Keratinocyte (primary cell): ENCODE measurements around the gene SLC35D2. TPM values are rescaled to one million over a fixed set of nuclear protein-coding genes. Genes with fewer than 3 reads are reported as not detected.
"Not testable (repeated sequence)": the region's sequence is repeated elsewhere in the genome, so short reads cannot be mapped to it uniquely, and the experiment has no call there.

ENCODE experiments used
- DNase-seq: peaks from one replicate; pipeline ENCODE4 v3.0.0-alpha.2; 2011; ENCODE audit warnings: low read depth, missing footprints, low spot score
- FAIRE-seq: peaks from 2 replicates; lab custom pipeline; 2011; peaks lifted over from hg19 to GRCh38; lab: Jason Lieb, UNC
- H2AFZ ChIP-seq: 2 replicates; pipeline ENCODE4 v1.6.0; 2012; ENCODE audit warnings: low read length, control low read depth, inconsistent platforms; ENCODE audit not compliant: control insufficient read depth
- H3K27ac ChIP-seq: 2 replicates; pipeline ENCODE4 v1.5.1; 2011; ENCODE audit warnings: low read length; ENCODE audit not compliant: control insufficient read depth, insufficient read depth
- H3K27me3 ChIP-seq: 3 replicates; pipeline ENCODE4 v1.6.0; 2011; ENCODE audit warnings: low read length; ENCODE audit not compliant: control insufficient read depth, insufficient read depth; ENCODE audit errors: extremely low read depth
- H3K36me3 ChIP-seq, 2 experiments: 2 replicates in 1 of 2; 3 replicates in 1 of 2; pipeline ENCODE4 v1.5.1; 2011; ENCODE audit warnings: low read length in 2 of 2, mild to moderate bottlenecking in 1 of 2; ENCODE audit not compliant: control insufficient read depth in 2 of 2, insufficient read depth in 2 of 2; ENCODE audit errors: extremely low read depth in 1 of 2
- H3K4me1 ChIP-seq: 3 replicates; pipeline ENCODE4 v1.5.1; 2011; ENCODE audit warnings: low read length; ENCODE audit not compliant: control insufficient read depth, insufficient read depth; ENCODE audit errors: extremely low read depth
- H3K4me2 ChIP-seq: 3 replicates; pipeline ENCODE4 v1.6.0; 2011; ENCODE audit warnings: low read depth, low read length; ENCODE audit not compliant: control insufficient read depth, insufficient read depth; ENCODE audit errors: extremely low read depth
- H3K4me3 ChIP-seq, 3 experiments: fragments of 200-600 bp in 1 of 3; sonication (generic) in 1 of 3; 2 replicates in 2 of 3; 3 replicates in 1 of 3; pipeline ENCODE4 v1.5.1; 2011 to 2016; ENCODE audit warnings: low read length in 3 of 3, mild to moderate bottlenecking in 3 of 3, control low read depth in 2 of 3, inconsistent platforms in 1 of 3, low read depth in 1 of 3, mixed read lengths in 1 of 3, mixed run types in 1 of 3, moderate library complexity in 1 of 3; ENCODE audit not compliant: control insufficient read depth in 2 of 3, insufficient read depth in 2 of 3; ENCODE audit errors: extremely low read depth in 1 of 3
- H3K79me2 ChIP-seq: 2 replicates; pipeline ENCODE4 v1.6.0; 2012; ENCODE audit warnings: low read length; ENCODE audit not compliant: control insufficient read depth, insufficient read depth
- H3K9ac ChIP-seq: 3 replicates; pipeline ENCODE4 v1.6.0; 2011; ENCODE audit warnings: low read length; ENCODE audit not compliant: control insufficient read depth, insufficient read depth; ENCODE audit errors: extremely low read depth
- H3K9me1 ChIP-seq: 3 replicates; pipeline ENCODE4 v1.6.0; 2011; ENCODE audit warnings: low read length; ENCODE audit not compliant: control insufficient read depth, insufficient read depth; ENCODE audit errors: extremely low read depth
- H3K9me3 ChIP-seq: 2 replicates; pipeline ENCODE4 v1.5.1; 2012; ENCODE audit warnings: low read depth, low read length; ENCODE audit not compliant: control insufficient read depth
- H4K20me1 ChIP-seq: 3 replicates; pipeline ENCODE4 v1.6.0; 2011; ENCODE audit warnings: low read length; ENCODE audit not compliant: control insufficient read depth, insufficient read depth; ENCODE audit errors: extremely low read depth
- EZH2 ChIP-seq: IDR thresholded peaks from one replicate; pipeline ENCODE4 v1.6.1; 2012; ENCODE audit warnings: inconsistent platforms, mild to moderate bottlenecking, low read length, moderate library complexity
- dilution Hi-C: fragments of 300-500 bp; cut with MboI; formaldehyde crosslinking; loops from one replicate; pipeline ENCODE4 v1.7.0; 2020; ENCODE audit warnings: low sequenced_read_pairs; ENCODE audit not compliant: extremely low pct_ligation_motif_present
- polyA plus RNA-seq, 5 experiments: library from polyadenylated mRNA; depleted of rRNA in 3 of 5; stranded (reverse) in 3 of 5; stranded (forward) in 1 of 5; unstranded in 1 of 5; fragments of >200 nt; gene quantifications; 1 replicate in 1 of 5; 2 replicates in 3 of 5; 3 replicates in 1 of 5; pipeline versions ENCODE4 v1.2.1 to v1.2.3, GENCODE V29; 2011 to 2012; ENCODE audit warnings: missing spikeins in 2 of 5, low read depth in 1 of 5, low replicate concordance in 1 of 5
- TF ChIP-seq, protein P1 (sequence below), 3 experiments: IDR thresholded peaks in 1 of 3; conservative IDR thresholded peaks in 1 of 3; optimal IDR thresholded peaks in 1 of 3; 2 replicates in 2 of 3; 3 replicates in 1 of 3; pipeline versions ENCODE3 to v1.5.1; 2011; ENCODE audit warnings: low read length in 3 of 3, mild to moderate bottlenecking in 3 of 3, moderate library complexity in 2 of 3, control low read depth in 1 of 3, inconsistent platforms in 1 of 3; ENCODE audit not compliant: insufficient read depth in 2 of 3; ENCODE audit errors: extremely low read depth in 1 of 3

SLC35D2 gene
- polyA plus RNA-seq, 1 donor (not counting 4 experiments of a cell fraction or from before 2014, with no cell fraction given), result 20.4 TPM

DNA sequence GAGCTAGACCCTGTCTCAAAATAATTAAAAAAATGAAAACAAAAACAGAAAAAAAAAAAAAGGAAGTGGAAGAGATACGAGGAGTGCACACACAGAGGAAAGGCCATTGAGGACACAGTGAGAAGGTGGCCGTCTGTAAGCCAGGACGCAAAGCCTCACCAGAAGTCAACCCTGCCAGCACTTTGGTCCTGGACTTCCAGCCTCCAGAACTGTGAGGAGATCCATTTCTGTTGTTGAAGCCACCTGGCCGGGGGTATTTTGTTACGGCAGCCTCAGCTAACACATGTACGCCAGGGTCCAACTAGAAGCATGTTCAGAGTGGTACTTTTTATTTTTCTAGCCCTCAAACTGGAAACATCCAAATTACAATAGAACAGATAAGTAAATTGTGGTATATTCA is 21.8 kb downstream of the SLC35D2 start:
- peaks cover 0 to 2% of the 10 kb centered on the region in 2 experiments for H3K36me3 ChIP-seq
- FAIRE-seq (no peak), DNase-seq (no peak)
- no peaks in the 10 kb centered on the region for H3K4me1 ChIP-seq
- no peaks in the 10 kb centered on the region for H4K20me1 ChIP-seq
- no peaks in the 10 kb centered on the region for H3K27me3 ChIP-seq
- no peak overlapping the region for H3K9ac ChIP-seq
- no peak overlapping the region for H2AFZ ChIP-seq
- no peak overlapping the region for H3K4me2 ChIP-seq
- H3K79me2 ChIP-seq, result no peaks in the 10 kb centered on the region
- H3K9me3 ChIP-seq, result no peaks in the 10 kb centered on the region
- TF ChIP-seq, protein P1, sequence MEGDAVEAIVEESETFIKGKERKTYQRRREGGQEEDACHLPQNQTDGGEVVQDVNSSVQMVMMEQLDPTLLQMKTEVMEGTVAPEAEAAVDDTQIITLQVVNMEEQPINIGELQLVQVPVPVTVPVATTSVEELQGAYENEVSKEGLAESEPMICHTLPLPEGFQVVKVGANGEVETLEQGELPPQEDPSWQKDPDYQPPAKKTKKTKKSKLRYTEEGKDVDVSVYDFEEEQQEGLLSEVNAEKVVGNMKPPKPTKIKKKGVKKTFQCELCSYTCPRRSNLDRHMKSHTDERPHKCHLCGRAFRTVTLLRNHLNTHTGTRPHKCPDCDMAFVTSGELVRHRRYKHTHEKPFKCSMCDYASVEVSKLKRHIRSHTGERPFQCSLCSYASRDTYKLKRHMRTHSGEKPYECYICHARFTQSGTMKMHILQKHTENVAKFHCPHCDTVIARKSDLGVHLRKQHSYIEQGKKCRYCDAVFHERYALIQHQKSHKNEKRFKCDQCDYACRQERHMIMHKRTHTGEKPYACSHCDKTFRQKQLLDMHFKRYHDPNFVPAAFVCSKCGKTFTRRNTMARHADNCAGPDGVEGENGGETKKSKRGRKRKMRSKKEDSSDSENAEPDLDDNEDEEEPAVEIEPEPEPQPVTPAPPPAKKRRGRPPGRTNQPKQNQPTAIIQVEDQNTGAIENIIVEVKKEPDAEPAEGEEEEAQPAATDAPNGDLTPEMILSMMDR (optimal IDR thresholded peaks at IDR 0.05 in 1 of 3, IDR thresholded peaks at IDR 0.05 in 1 of 3, conservative IDR thresholded peaks at IDR 0.05 in 1 of 3; ENCODE audit: extremely low read depth in 1 of 3, insufficient read depth in 2 of 3, low read length in 3 of 3), result no peak
- no peak for TF ChIP-seq EZH2
- H3K9me1 ChIP-seq, result no peaks in the 10 kb centered on the region
- H3K4me3 ChIP-seq, result no peak overlapping the region
- dilution Hi-C loops, result no loop called here
- no peak overlapping the region for H3K27ac ChIP-seq

DNA sequence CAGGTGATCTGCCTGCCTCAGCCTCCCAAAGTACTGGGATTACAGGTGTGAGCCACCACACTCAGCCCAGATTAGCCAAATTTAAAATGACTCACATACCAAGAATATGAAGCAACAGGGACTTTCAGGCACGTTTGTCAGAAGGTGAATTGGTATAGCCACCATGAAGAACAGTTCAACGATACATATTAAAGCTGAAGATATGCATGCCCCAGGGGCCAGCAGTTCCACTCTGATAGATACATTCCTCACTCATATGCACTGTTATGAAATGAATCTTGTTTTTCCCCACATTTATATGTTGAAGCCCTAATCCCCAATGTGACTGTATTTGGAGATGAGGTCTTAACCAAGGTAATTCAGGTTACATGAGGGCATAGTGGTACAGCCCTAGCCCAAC is 22.5 kb downstream of the SLC35D2 start:
- Histone ChIP-seq H4K20me1 (no peaks in the 10 kb centered on the region), H3K9me1 (no peaks in the 10 kb centered on the region), H3K4me1 (no peaks in the 10 kb centered on the region), H3K4me2 (no peak overlapping the region), H3K27ac (no peak overlapping the region), H3K36me3 (peaks cover 0 to 2% of the 10 kb centered on the region in 2 experiments), H3K9ac (no peak overlapping the region), H3K27me3 (no peaks in the 10 kb centered on the region), H2AFZ (no peak overlapping the region), H3K79me2 (no peaks in the 10 kb centered on the region), H3K4me3 (no peak overlapping the region), H3K9me3 (no peaks in the 10 kb centered on the region)
- no peak for FAIRE-seq
- no peak for DNase-seq
- dilution Hi-C loops, result no loop called here
- no peak for TF ChIP-seq EZH2
- TF ChIP-seq, protein P1 (optimal IDR thresholded peaks at IDR 0.05 in 1 of 3, IDR thresholded peaks at IDR 0.05 in 1 of 3, conservative IDR thresholded peaks at IDR 0.05 in 1 of 3; ENCODE audit: extremely low read depth in 1 of 3, insufficient read depth in 2 of 3, low read length in 3 of 3), result no peak

DNA sequence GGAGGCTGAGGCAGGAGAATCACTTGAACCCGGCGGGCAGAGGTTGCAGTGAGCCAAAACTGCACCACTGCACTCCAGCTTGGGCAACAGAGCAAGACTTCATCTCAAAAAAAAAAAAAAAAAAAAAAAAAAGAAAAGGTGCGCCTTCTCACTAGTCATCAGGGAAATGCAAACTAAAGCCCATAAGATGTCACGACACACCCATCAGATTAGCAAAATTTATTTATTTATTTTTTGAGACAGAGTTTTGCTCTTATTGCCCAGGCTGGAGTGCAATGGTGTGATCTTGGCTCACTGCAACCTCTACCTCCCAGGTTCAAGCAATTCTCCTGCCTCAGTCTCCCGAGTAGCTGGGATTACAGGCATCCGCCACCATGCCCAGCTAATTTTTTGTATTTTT is 23.0 kb downstream of the SLC35D2 start:
- H3K9me1 ChIP-seq, H3K36me3 ChIP-seq, H3K9me3 ChIP-seq, DNase-seq, H2AFZ ChIP-seq, H4K20me1 ChIP-seq, FAIRE-seq, dilution Hi-C loops, H3K4me3 ChIP-seq, H3K9ac ChIP-seq, H3K4me1 ChIP-seq, H3K79me2 ChIP-seq, H3K27me3 ChIP-seq, H3K4me2 ChIP-seq, H3K27ac ChIP-seq: not testable (repeated sequence)
